HG03159 (cell line): ENCODE data around the gene LIPE.

Experiments used
- ATAC-seq: cut with Tn5 transposase; IDR thresholded peaks from one replicate; pipeline ENCODE4 v1.9.1; 2021; ENCODE audit warnings: mild to moderate bottlenecking, moderate library complexity; ENCODE audit not compliant: unreplicated experiment

LIPE gene

GRCh38 chr19:42356686-42357085, 70.5 kb downstream of the LIPE start:
- ATAC-seq = no peak

- ATAC-seq = no peak
Observed at GRCh38 chr19:42355896-42356295, 71.3 kb downstream of the LIPE start.

GRCh38 chr19:42353341-42354015, 73.7 kb downstream of the LIPE start:
- no peak for ATAC-seq

- ATAC-seq = no peak
Observed at GRCh38 chr19:42352301-42353259, 74.6 kb downstream of the LIPE start.
